Measurements from ENCODE around the gene SULT4A1. TPM values are rescaled to one million over a fixed set of nuclear protein-coding genes. Genes with fewer than 3 reads are reported as not detected.
A peak's percentile ranks its signal among the peaks of the same experiment; 100 is the strongest.

SULT4A1 gene
- total and polyA plus RNA-seq, 2 of the 4 experiments (the other 2 are of a cell fraction), result 1.1 to 5.2 TPM

DNA sequence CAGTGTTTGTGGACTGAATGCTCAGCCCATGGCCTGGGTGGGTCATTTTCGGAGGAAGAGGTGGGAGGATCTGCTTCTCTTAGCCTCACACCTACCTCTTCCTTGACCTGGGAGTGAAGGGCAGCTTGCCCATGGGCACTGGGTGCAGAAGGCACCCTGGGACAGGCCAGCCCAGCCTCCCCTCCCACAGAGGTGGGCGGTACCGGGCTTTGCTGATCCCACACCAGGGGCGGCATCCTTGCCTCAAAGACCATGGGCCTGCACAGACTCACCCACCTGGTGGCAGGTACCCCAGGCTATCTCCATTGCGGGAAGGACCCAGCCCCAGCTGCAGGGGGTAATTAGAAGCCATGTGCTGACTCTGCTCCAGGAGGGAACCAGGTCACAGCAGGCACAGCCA lies 31.0 kb upstream of the SULT4A1 start:
- ATAC-seq (ENCODE audit: low read depth), result no peak
- WGBS, 2 experiments (ENCODE audit: extremely low coverage in 2 of 2, insufficient read length in 1 of 2), result no CpG with 5 or more reads among the region's 5 CpGs
- dilution Hi-C loops (cut with HindIII; ENCODE audit: low sequenced_read_pairs, unreplicated experiment), result no loop called here
- H4K5ac ChIP-seq (ENCODE audit: low read depth, low read length), result no peak overlapping the region
- no peak overlapping the region for H2BK15ac ChIP-seq (ENCODE audit: low read depth, low read length)
- H3K23ac ChIP-seq (ENCODE audit: low read depth, low read length), result no peak overlapping the region
- no peak overlapping the region for H2BK120ac ChIP-seq (ENCODE audit: low read depth, low read length)
- no peak for DNase-seq
- H2BK5ac ChIP-seq (ENCODE audit: low read depth, low read length, poor library complexity, severe bottlenecking), result no peak overlapping the region
- no peak for TF ChIP-seq BHLHE40 (IDR thresholded peaks at IDR 0.05; ENCODE audit: low read depth, low read length)
- no peak for TF ChIP-seq RFX5 (IDR thresholded peaks at IDR 0.05; ENCODE audit: low read depth, low read length)
- no peak for TF ChIP-seq RAD21 (IDR thresholded peaks at IDR 0.05; ENCODE audit: low read length)
- TF ChIP-seq, protein P1, sequence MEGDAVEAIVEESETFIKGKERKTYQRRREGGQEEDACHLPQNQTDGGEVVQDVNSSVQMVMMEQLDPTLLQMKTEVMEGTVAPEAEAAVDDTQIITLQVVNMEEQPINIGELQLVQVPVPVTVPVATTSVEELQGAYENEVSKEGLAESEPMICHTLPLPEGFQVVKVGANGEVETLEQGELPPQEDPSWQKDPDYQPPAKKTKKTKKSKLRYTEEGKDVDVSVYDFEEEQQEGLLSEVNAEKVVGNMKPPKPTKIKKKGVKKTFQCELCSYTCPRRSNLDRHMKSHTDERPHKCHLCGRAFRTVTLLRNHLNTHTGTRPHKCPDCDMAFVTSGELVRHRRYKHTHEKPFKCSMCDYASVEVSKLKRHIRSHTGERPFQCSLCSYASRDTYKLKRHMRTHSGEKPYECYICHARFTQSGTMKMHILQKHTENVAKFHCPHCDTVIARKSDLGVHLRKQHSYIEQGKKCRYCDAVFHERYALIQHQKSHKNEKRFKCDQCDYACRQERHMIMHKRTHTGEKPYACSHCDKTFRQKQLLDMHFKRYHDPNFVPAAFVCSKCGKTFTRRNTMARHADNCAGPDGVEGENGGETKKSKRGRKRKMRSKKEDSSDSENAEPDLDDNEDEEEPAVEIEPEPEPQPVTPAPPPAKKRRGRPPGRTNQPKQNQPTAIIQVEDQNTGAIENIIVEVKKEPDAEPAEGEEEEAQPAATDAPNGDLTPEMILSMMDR (conservative IDR thresholded peaks at IDR 0.05; ENCODE audit: low read depth, low read length), result no peak
- TF ChIP-seq SMC3 (IDR thresholded peaks at IDR 0.05; ENCODE audit: low read depth, low read length), result no peak
- TF ChIP-seq MXI1 (IDR thresholded peaks at IDR 0.05; ENCODE audit: borderline replicate concordance, low read depth, low read length), result no peak
- no peak for TF ChIP-seq MAZ (IDR thresholded peaks at IDR 0.05; ENCODE audit: borderline replicate concordance, low read depth, low read length)
- no peak for TF ChIP-seq CHD1 (IDR thresholded peaks at IDR 0.05; ENCODE audit: low read depth, low read length)
- TF ChIP-seq POLR2A (IDR thresholded peaks at IDR 0.05; ENCODE audit: low read depth, low read length), result no peak
- TF ChIP-seq, protein P2, sequence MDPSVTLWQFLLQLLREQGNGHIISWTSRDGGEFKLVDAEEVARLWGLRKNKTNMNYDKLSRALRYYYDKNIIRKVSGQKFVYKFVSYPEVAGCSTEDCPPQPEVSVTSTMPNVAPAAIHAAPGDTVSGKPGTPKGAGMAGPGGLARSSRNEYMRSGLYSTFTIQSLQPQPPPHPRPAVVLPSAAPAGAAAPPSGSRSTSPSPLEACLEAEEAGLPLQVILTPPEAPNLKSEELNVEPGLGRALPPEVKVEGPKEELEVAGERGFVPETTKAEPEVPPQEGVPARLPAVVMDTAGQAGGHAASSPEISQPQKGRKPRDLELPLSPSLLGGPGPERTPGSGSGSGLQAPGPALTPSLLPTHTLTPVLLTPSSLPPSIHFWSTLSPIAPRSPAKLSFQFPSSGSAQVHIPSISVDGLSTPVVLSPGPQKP (IDR thresholded peaks at IDR 0.05; ENCODE audit: borderline replicate concordance, low read depth, low read length), result no peak
- TF ChIP-seq, protein P3, sequence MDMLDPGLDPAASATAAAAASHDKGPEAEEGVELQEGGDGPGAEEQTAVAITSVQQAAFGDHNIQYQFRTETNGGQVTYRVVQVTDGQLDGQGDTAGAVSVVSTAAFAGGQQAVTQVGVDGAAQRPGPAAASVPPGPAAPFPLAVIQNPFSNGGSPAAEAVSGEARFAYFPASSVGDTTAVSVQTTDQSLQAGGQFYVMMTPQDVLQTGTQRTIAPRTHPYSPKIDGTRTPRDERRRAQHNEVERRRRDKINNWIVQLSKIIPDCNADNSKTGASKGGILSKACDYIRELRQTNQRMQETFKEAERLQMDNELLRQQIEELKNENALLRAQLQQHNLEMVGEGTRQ (IDR thresholded peaks at IDR 0.05; ENCODE audit: low read depth, low read length), result no peak
- TF ChIP-seq MAFK (IDR thresholded peaks at IDR 0.05; ENCODE audit: low read depth, low read length), result no peak
- no peak for TF ChIP-seq CEBPB (IDR thresholded peaks at IDR 0.05; ENCODE audit: low read depth, low read length)
- no peak for TF ChIP-seq RCOR1 (IDR thresholded peaks at IDR 0.05; ENCODE audit: insufficient replicate concordance, low read length)
- TF ChIP-seq NFE2L2 (IDR thresholded peaks at IDR 0.05; ENCODE audit: low read depth, low read length), result no peak
- TF ChIP-seq FOS (IDR thresholded peaks at IDR 0.05; ENCODE audit: low read depth, low read length), result no peak
- no peaks in the 10 kb centered on the region for H3K9me3 ChIP-seq (ENCODE audit: control insufficient read depth, insufficient read depth, low read length)
- intact Hi-C loops (cut with micrococcal nuclease), result no loop called here
- H3K9me1 ChIP-seq (ENCODE audit: insufficient read depth, low read length), result peaks cover 7% of the 10 kb centered on the region
- H3K18ac ChIP-seq (ENCODE audit: low read depth, low read length), result no peak overlapping the region
- H3K4ac ChIP-seq (ENCODE audit: low read depth, low read length), result no peak overlapping the region; the same call in 1 of the 2 replicates
- no peak overlapping the region for H2AK9ac ChIP-seq (replicated peaks; ENCODE audit: low read depth, low read length, poor library complexity)
- H2AK5ac ChIP-seq (ENCODE audit: low read depth, low read length), result no peak overlapping the region; the same call in 1 of the 2 replicates
- H2AFZ ChIP-seq (replicated peaks; ENCODE audit: low read length, poor library complexity), result peak overlapping the region; percentile 56
- no peak overlapping the region for H3K14ac ChIP-seq (replicated peaks; ENCODE audit: low read depth, low read length)
- H4K20me1 ChIP-seq (ENCODE audit: insufficient read depth, low read length), result no peaks in the 10 kb centered on the region
- no peak overlapping the region for H3K9ac ChIP-seq (ENCODE audit: low read depth, low read length)
- peaks cover 9% of the 10 kb centered on the region for H3K4me1 ChIP-seq (ENCODE audit: control insufficient read depth, insufficient read depth, low read length)
- BruUV-seq (replicated peaks), result no TSS peak
- H4K8ac ChIP-seq (ENCODE audit: low read depth in 2 of 2, low read length in 2 of 2), result no peak overlapping the region
- ChIA-PET CTCF (no interaction called here), POLR2A (ENCODE audit: unreplicated experiment) (no interaction called here)
- no peaks in the 10 kb centered on the region for H3K79me1 ChIP-seq (ENCODE audit: low read depth in 1 of 2, low read length in 2 of 2)
- H3K27ac ChIP-seq (ENCODE audit: insufficient read depth, low read length), result no peak overlapping the region
- peak overlapping the region; percentile 21; the same call in 1 of the 2 replicates for H4K91ac ChIP-seq (ENCODE audit: insufficient read depth, low read depth, low read length)
- no peaks in the 10 kb centered on the region for H3K36me3 ChIP-seq (ENCODE audit: control insufficient read depth, insufficient read depth, low read length)
- H2BK20ac ChIP-seq (ENCODE audit: low read depth, low read length), result no peak overlapping the region
- peaks cover 28% of the 10 kb centered on the region for H3K27me3 ChIP-seq (ENCODE audit: control insufficient read depth, insufficient read depth, low read length)
- H3K4me2 ChIP-seq (ENCODE audit: low read depth, low read length), result no peak overlapping the region
- in situ Hi-C loops (cut with MboI; ENCODE audit: low sequenced_read_pairs), result no loop called here
- H3K4me3 ChIP-seq (ENCODE audit: insufficient read depth, low read depth, low read length), result no peak overlapping the region
- H3K56ac ChIP-seq (ENCODE audit: extremely low read depth, insufficient read depth, low read length), result no peak overlapping the region
